ENCODE results near the gene FBXO44.

FBXO44 gene

DNA sequence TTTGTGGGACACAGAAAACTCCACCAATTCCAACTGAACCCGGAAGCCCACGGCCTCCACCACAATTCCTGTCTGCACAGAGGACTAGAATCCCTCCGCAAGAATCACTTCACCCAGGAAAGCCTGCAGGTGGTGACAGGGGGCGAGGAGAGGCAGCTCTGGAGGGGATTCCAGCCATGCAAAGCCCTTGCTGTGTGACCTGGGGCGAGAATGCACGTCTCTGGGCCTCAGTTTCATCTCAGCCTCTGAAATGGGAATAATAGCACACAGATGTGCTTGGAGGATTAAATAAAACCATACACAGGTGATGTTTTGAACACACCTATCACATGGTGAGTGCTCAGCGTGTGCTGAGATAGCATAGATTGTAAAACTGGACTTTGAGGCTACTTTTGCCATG lies 14.6 kb upstream of the FBXO44 start:
- DNase-seq = no peak

DNA sequence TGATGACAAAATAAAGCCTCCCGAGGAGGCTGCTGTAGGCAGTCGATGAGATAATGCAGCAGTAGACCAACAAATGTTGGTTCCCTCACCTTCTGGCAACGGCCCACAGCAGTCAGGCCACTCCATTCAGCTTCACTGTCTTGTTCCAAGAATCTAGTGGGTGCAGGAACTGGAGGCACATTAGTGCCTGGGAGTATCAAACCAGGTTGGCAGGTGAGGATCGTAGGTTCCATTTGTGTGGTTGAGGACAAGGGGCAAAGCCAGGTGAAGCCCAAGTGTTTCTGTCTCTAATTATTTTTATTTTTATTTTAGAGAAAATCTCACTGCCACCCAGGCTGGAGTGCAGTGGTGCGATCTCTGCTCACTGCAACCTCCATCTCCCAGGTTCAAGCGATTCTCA lies 13.7 kb upstream of the FBXO44 start:
- DNase-seq = no peak

DNA sequence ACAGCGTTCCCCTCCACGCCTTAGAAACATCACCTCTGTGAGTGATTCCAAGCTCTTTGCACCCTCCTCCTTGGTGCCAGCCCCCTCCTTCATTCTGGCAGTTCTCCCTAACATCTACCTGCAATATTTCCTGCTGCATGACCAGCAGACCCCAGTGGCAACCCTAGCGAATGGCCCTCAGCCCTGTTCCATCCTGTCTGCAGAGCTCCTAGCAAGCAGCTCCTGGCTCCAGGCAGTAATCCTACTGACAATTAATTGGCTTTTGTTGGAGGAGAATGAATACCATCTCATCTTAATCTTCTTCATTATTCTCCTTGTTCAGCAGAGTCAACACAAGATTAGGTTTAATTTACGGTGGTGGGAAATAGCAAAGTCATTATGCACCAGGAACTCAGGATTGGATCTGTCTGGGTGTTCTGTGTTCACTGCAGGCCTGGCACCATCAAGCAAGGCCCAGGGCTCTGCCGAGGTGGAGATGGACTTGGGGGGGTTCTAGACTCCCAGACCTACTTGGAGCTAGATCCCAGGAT lies 12.8 kb upstream of the FBXO44 start:
- no peak for DNase-seq

DNA sequence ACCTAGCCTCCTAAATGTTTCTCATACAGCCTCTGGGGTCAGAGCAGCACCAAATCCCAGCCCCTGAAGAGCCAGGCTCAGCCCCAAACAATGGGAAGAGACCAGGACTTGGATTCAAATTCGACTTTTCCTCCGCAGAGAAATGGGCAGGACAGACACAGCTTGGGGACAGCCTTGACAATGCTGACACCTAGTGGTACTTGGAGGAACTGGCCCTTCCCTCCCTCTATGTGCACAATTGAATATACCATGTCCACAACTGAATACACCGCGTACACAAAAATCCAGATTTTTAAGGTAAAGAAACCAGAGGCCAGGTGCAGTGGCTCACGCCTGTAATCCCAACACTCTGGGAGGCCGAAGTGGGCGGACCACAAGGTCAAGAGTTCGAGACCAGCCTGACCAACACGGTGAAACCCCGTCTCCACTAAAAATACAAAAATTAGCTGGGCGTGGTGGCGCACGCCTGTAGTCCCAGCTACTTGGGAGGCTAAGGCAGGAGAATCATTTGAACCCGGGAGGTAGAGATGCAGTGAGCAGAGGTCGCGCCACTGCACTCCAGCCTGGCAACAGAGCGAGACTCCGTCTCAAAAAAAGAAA lies 12.2 kb upstream of the FBXO44 start:
- peak; percentile 54 to 60 for DNase-seq

DNA sequence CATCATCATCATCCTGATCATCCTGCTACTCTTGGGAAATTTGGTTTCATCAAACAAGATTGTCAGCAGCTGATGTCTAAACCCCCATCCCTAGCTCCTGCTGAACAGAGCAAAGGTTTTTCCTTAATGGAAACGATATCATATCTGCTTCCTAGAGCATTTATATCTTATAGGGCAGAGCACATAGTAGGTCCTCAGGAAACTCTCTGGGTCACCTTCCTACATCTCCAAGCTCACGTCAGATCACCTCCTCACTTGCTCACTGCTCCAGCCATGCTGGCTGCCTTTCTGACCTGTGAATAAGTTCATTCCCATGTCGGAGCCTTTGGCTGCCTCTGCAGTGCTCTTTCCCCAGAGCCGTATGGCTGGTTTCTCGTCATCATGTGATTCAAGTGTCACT lies 10.9 kb upstream of the FBXO44 start:
- no peak for DNase-seq

DNA sequence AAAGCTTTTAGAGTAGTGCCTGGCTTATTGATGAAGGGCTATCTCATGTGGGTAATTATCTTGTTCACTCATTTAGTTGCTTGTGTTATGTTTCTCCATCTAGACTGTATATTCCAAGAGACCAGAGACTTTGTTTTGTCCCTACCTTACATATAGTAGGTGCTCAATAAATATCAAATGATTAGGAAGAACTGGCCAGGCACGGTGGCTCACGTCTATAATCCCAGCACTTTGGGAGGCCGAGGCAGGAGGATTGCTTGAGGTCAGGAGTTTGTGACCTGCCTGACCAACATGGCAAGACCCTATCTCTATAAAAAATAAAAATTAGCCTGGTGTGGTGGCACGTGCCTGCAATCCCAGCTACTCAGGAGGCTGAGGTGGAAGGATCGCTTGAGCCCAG lies 9.4 kb upstream of the FBXO44 start:
- no peak for DNase-seq

DNA sequence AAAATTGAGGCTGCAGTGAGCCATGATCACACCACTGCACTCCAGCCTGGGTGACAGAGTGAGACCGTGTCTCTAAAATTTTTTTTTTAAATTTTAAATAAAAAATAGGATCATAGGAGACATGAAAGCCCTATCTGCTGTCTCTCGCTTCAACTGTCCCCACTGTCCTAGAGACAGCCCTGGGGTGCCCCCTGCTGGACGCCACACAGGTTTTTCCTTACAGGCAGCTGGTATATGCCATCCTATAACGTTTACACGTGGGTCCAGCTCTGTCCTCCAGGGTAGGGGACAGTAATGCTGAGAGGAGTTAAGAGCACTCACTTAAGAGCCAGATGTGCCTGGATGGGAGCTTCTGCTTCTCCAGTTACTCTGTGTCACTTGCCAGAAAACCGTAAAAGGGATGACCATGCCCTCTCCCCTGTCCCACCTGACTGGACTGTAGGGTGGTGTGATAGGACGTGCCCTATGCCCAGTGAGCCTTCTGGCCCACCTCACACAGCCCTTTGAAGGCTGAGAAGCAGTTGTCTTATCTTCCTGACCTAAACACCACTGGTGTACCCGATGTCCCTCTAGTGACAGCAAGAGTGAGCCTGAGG lies 8.9 kb upstream of the FBXO44 start:
- DNase-seq = peak; percentile 71 to 83

DNA sequence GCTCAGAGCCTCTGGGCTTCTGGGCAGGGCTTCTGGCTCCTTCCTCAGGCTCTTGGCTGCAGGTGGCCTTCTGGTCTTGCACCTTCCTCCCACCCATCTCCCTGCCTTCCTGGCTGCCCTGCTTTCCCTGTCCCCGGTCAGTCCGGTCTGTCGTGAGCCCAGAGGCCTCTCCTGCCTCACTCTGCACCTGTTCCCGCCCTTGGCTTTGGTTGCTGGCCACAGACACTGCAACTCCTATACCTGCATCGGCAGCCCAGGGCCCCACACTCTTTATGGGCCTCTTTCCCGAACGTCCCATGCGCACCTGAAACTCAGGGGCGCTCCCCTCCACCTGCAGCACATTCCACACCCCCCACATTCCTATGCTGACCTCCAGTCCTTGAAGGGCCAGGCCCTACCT lies 8.4 kb upstream of the FBXO44 start:
- no peak for DNase-seq

DNA sequence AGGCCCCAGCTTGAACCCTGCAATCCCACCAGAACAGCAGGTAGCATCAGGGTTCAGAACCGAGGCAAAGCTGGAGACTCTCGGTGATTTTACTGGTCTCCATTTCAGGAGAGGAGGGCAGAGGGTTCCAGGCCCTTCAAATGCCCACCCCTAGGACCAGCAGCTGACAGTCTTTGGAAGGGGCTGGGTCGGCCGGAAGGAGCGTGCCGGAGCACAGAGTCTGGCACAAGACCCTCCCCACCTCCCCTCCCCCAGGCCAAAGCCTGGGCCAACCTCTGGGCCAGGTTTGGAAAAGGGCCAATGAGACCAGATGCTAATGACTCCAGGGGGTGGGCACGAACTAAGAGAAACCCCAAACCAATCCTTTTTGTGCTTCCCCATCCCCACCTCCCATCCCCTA lies 7.3 kb upstream of the FBXO44 start:
- no peak for DNase-seq

DNA sequence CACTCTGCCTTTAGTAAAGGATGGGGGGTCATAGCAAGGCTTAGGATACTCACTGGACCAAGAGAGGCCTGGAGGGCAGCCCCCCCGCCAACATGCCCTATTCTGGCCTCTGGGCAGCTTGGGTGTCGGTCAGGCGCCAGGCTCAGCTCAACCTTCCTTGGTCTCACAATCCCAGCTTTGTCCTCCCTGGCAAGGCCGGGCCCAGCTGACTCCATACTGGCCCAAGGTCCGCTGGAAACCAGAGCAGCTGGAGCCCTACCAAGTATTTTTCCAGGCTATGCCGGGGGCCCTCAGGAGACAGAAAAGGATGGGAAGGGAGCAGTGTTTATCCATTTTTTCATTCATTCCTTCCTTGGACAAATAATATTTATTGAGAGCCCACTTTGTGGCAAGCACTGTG lies 6.6 kb upstream of the FBXO44 start:
- no peak for DNase-seq

DNA sequence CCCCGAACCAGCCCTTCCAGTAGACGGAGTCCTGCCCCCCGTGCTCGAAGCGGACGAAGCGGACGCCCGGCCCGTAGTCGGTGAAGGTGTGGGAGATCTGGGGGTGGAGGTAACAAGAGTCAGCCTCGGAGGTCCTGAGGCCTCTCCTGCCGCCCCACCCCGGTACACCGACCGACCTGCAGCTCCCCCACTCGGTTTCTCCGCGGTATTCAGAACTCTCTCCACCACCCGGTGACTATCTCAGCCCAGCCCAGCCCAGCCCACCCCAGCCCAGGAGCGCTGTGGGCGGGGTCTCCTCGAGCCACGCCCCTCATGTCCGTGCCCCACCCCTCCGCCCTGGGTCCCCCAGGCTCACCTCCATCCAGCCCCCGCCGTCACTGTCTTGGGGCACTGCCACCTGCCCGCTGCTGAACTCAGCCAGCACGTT lies 5.9 kb upstream of the FBXO44 start:
- DNase-seq = peak; percentile 31 to 44

DNA sequence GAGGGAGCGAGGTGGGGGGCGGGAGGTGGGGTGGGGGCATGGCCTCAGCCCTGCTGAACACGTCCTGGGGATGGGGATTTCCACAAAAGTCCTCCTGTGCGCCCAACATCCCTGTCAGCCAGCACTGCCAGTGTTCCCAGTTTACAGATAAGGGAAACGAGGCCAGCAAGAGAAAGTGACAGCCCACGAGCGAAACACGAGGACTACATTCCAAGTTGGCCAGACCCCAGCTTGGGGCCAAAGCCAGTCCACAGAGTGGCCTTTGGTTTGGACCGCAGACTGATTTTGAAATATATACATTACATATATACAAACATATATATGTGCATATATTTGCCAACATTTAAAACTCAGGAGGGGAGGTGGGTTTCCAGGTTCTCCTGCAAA lies 5.4 kb upstream of the FBXO44 start:
- no peak for DNase-seq

DNA sequence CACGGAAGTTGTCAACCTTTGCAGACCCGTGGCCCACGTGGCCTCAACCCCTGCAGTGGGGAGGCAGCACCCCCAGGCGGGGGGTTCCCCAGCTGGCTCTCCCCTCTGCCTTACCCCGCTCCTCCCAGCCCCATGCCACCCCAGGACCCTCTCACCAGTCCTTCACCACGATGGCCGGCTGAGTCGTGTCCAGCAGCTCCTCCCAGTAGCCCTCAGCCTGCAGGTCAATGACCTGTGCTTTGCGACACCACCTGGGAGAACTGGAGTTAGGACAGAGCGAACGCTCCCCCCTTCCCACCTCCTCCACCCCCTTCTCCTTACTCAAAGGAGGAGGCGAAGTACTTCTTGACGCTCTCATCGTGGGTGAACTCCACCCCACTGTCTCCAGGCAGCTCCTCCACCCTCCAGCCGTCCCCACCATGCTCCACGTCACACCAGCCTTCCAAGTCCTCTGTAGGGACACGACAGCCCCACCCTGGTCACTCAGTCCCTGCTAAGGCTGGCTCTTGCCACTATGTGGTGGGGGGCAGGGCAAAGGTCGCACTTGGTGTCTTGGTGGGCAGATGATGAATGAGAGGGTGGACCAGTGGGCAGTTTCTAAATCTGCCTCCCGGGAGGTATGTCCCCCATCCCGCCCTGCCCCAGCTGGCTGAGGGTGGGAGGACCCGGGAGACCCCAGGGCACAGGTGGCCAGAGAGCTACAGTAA lies 4.9 kb upstream of the FBXO44 start:
- DNase-seq = no peak

DNA sequence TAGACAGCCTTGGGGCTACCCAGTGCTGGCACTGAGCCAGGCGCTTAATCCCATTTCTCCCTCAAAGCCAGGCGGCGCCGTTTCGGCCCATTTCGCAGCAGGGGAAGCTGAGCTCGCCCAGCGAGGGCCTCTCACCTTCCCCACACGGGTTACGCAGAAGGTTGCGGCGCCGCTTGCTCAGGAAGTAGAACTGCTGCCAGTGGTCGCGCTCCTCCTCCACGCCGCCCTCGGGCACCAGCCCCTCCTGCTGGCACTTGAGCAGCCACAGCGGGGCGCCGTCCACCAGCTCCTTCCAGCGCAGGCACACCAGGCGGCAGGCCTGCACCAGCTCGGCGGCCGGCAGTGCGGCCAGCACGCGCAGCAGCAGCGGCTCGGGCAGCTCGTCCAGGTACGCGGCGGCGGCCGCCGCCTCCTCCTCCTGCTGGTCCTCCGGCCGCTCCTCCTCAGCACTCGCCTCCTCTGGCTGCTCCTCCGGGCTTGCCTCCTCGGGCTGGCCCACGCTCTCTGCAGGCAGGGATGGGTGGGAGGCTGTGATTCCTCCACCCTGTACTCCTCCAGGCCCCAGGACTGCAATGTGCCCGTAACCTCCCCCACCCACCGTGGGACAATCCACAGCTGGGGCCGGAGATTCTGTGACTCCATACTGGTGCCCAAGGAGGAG lies 4.2 kb upstream of the FBXO44 start:
- DNase-seq = peak; percentile 66 to 70

DNA sequence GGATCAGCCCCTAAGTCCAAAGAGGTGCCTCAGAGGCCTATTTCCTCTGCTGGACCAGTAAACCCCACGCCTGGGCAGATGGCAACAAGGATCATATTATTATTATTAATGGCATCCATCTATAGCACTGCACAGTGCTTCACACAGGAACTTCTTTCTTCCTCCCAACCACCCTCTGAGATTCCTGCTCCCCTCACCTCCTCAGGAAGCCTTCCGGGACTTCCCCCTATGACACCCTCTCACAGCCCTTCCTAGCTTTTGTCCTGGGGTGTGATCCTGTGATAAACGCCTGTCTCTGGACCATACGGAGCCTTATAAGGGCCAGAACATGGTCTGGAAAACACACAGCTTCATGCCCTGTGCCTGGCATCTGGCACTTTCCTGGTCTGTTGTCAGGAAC lies 3.7 kb upstream of the FBXO44 start:
- DNase-seq = no peak

DNA sequence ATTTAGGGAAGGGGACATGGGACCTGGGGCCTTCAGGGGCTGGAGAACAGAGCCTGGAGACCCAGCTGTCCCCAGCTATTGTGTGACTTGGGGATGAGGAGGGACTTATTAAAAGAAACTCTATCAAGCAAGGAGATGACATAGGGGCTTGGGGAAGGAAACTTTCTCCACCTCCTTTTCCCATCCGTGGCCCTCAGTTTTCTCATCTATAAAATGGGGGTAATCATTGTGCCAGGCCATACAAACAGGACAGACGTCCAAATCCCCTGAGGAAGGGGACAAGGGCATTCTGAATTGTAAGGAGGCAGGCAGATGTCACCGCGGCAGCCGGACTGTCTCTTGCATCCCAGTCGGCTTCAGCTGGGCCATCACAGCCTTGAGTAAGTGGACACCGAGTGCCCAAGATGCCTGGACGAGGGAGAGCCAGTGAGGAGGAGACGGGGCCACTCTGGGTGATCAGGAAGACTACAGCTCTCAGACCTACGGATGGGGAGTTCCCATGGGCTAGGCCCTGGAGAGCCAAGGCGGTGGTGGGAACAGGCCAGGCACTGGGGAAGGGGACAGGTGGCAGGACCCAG lies 2.4 kb upstream of the FBXO44 start:
- no peak for DNase-seq

DNA sequence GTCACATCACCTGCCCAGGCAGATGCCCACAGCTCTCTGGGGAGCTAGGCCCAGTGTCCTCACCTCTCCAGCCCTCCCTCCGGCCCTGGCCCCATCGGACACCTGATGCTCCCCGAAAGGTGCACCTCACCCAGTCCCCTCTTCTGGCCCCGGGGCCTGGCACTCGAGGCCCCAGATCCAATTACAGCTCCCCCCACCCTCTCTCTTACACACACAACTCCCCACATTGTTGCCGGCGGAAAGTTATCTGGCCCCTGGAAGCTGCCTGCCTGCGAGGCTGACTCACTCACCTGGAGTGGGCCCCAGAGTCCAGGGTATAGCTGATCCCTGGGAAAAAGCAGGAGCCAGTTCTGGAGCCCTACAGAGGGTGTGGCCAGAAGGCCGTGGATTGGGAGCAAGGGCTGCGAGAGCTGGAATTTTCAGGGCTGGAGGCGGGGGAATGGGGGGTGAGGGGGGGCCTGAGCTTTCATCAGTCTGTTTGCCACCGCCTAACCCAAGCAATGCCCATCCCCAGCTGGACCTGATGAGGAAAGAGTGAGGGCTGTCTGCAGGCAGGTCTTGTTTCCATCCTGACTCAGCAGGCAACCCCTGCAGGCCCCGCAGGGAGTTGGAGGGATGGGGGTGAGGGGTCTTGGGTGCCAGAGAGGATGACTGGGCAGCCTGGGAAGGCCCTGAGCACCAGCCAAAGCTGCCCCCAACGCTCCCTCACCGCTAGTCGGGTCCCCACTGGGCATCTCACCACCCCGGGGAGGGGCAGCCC lies 1.4 kb upstream of the FBXO44 start:
- DNase-seq = no peak

DNA sequence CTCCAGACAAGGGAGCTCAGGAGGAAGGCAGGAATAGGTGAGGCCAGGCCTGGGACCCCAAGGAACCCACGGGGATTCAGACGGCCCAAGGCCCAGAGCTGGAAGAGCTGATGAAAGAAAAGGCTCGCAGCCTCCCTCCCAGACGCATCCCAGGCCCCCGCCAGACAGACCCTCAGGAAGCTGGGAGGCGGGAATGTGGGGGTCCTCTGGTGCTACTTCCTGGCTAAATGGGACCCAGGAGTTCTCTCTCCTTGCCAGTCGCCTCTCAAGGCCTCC lies 878 bp upstream of the FBXO44 start:
- no peak for DNase-seq

DNA sequence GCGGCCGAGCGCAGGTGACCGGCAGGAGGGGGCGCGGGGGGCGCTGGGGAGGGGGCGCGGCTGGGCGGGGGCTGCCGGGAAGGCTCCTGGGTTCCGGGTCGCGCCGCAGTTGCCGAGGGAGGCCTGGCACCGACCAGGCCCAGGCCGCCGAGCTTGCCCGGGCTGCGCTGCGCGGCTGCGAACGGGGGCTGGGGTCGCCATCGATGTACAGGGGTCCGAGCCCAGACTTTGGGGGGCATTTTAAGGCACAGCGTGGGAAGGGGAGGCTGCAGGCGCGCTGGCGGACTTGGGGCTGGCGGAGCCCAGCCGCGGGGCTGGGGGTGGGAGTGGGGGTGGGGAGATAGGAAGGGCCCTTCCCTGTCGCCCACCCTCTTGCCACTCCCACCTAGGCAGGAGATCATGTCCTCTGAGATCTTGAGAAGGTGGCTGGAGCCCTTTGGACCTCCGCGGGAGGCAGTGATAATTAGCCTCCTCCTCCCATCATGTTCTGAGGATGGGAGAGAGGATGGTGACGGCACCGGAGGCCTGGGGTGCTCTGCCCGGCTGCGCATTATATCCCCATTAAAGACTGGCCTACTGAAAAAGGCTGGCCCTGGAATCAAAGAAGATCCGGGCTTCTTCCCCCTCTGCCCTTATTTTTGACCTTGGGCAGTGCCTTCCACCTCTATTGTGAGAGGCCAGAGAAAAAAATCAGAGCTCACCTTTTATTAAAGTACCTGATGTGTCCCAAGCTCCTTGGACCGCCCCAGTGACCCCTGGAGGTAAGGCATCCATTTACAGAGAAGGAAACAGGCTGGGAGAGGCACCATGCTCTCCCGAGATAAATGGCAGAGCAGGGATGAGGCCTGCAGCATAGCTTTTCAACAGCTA lies 497 bp downstream of the FBXO44 start:
- DNase-seq = no peak

DNA sequence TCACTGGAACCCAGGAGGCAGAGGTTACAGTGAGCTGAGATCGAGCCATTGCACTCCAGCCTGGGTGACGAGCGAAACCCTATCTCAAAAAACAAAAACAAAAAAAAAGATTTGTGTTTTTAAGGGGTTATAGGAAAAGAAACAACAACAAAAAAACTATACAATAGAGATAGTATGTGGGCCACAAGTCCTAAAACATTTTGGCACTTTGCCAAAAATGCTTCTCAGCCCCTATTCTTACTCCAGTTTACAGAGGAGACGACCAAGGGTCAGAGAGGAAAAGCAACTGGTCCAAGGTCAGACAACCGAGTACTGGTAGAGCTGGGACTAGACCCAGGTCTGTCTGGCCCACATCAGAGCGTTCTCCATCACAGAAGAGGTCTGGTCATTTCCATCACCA lies 3.0 kb downstream of the FBXO44 start:
- DNase-seq = no peak

DNA sequence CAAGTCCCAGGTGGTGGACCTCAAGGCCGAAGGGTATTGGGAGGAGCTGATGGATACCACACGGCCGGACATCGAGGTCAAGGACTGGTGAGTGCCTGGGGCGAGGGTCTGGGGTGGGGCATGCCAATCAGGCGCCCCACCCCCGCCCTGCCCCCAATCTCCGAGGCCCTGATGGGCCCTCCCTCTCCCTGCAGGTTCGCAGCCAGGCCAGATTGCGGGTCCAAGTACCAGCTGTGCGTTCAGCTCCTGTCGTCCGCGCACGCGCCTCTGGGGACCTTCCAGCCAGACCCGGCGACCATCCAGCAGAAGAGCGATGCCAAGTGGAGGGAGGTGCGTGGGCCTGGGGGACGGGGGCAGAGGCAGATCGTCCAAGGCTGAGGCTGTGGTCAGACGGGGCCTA lies 3.9 kb downstream of the FBXO44 start:
- no peak for DNase-seq

DNA sequence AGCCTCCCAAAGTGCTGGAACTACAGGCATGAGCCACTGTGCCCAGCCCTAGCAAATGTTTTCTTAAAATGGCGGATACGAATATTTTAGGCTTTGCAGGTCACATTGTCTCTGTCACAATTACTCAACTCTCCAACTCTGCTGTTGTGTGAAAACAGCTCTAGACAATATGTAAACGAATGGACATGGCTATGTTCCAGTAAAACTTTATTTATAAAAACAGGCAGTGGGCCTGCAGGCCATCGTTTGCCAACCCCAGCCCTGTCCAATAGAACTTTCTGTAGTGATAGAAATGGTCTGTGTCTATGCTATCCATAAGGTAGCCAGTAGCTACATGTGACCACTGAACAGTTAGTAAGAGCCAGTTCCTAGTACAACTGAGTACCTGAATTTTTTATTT lies 5.1 kb downstream of the FBXO44 start:
- DNase-seq = no peak

All from stimulated activated CD4-positive, alpha-beta T cell treated with anti-CD3 and anti-CD28 coated beads, Interleukin-4, amount 100 ng/mL, for 4 hours (primary cell).